ENCODE measurements around the gene LAIR1. TPM values are rescaled to one million over a fixed set of nuclear protein-coding genes. Genes with fewer than 3 reads are reported as not detected.

Gene LAIR1
- total and polyA plus RNA-seq, 12 donors: 3.5 to 80.7 (median 38.5) TPM

DNA sequence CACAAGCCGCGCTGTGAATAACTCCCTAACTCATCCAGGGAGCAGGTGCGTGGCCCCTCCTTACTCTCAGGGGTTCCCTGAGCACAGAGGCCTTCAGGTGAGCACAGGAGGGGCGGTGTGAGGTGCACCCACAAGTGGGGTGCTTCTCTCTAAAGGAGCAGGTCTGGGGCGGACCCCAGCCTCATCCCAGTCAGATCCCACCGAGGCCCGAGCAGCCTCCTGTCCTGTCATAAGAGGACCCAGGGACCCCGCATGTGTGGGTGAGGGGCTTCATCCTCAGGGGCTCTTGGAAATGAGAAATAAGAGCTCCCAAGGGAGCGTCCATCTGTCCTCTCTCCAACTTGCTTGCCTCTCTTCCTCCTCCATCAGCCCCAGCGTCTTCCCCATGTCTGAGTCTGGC, 48.8 kb downstream of the LAIR1 start:
- H3K4me1 ChIP-seq (replicated peaks in 1 of 2): no peaks in the 10 kb centered on the region
- intact Hi-C loops (cut with DNase I): no loop called here
- no peak overlapping the region for H3K27ac ChIP-seq
- no peak overlapping the region for H3K4me3 ChIP-seq
- H3K36me3 ChIP-seq (replicated peaks in 1 of 2): no peaks in the 10 kb centered on the region
- H3K9me3 ChIP-seq (replicated peaks in 1 of 3): no peaks in the 10 kb centered on the region
- TF ChIP-seq, protein P1, sequence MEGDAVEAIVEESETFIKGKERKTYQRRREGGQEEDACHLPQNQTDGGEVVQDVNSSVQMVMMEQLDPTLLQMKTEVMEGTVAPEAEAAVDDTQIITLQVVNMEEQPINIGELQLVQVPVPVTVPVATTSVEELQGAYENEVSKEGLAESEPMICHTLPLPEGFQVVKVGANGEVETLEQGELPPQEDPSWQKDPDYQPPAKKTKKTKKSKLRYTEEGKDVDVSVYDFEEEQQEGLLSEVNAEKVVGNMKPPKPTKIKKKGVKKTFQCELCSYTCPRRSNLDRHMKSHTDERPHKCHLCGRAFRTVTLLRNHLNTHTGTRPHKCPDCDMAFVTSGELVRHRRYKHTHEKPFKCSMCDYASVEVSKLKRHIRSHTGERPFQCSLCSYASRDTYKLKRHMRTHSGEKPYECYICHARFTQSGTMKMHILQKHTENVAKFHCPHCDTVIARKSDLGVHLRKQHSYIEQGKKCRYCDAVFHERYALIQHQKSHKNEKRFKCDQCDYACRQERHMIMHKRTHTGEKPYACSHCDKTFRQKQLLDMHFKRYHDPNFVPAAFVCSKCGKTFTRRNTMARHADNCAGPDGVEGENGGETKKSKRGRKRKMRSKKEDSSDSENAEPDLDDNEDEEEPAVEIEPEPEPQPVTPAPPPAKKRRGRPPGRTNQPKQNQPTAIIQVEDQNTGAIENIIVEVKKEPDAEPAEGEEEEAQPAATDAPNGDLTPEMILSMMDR (IDR thresholded peaks at IDR 0.05): no peak
- no peak for TF ChIP-seq POLR2A (IDR thresholded peaks at IDR 0.05)
- 75 to 85% (median 77%) methylated on average over 8 to 10 of the region's 10 CpGs for WGBS, 4 donors
- no peak for DNase-seq
- peaks cover 8% of the 10 kb centered on the region for H3K27me3 ChIP-seq

DNA sequence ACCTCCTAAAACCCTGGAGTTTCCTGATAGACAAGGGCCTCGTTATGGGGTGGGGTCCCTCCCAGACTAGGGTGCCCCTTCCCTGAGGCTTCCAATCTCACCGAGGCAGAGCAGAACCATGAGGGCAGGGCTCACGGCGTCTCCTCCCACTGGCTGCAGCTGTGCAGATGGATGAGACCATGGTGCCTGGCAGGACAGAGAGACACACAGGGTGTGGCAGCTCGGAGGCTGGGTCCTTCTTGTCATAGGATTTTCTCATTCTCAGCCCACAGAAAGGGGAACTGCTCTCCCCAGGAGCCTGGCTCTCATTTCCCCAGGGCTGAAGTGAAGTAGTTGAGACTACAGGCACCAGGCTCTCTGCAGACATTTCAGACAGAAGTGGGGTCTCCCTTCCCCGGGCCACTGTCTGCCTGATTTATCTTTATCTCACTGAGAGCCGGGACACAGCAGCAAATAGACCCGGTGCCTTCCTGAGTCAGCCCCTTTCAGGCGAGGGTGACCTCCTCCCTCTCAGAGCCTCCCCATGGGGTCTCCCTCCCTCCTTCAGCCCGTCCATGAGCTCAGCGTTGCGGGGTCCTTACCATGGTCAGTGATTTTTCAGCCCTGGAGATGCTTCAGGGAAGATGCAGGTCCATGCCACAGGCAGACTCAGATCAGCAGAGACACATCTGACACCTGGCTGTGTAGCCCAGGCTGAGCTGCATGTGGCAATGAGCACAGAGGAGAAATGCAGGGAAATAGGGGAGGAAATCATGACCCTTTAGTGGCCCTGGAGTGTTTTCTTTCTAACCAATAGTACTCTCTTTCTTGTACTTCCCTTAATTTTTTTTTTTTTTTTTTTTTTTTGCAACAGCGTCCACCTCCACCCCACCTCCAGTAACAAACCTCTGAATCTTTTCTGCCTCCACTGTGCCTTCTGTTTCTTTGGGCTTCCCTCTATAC, 52.0 kb downstream of the LAIR1 start, which contains the start of gene LILRA5:
Gene LILRA5 (minus strand): TSS at position 731 of the 942 bp plus-strand sequence. CDS start 147 bp downstream, at position 584.
- Histone ChIP-seq H3K36me3 (replicated peaks in 1 of 2) (no peaks in the 10 kb centered on the region), H3K4me1 (replicated peaks in 1 of 2) (no peaks in the 10 kb centered on the region), H3K27ac (peak within 1 kb of the TSS in 1 of 5 donors; percentile 7), H3K9me3 (replicated peaks in 1 of 3) (no peaks in the 10 kb centered on the region), H3K4me3 (no peak within 1 kb of the TSS), H3K27me3 (peaks cover 8% of the 10 kb centered on the region)
- DNase-seq: peak in 4 of 7 donors; percentile 27 to 63 (median 38)
- TF ChIP-seq, protein P1 (IDR thresholded peaks at IDR 0.05): no peak
- TF ChIP-seq POLR2A (IDR thresholded peaks at IDR 0.05): no peak
- 29 to 64% (median 38%) methylated on average over 1 to 13 of the region's 13 CpGs for WGBS, 4 donors
- intact Hi-C loops (cut with DNase I): no loop called here

DNA sequence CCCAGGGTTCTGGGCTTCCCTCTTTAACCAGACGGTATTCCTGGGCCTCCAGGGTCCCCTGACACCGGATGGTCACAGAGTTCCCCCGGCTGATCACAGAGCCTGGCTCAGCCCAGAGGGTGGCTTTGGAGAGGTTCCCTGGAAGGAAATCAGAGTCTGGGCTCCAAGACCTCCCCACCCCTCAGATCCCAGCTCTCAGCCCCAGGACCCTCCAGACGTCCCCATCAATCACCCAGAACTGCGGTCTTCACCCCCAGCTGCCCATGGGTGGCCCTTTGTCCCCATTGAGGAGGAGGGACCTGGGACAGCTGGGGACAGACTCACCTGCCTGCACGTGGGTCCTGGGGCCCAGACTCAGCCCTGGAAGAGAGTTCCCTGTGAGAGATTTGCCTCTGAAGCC, 52.7 kb downstream of the LAIR1 start:
- intact Hi-C loops (cut with DNase I): no loop called here
- no peaks in the 10 kb centered on the region for H3K36me3 ChIP-seq (replicated peaks in 1 of 2)
- H3K9me3 ChIP-seq (replicated peaks in 1 of 3): no peaks in the 10 kb centered on the region
- H3K27ac ChIP-seq: no peak overlapping the region
- no peak overlapping the region for H3K4me3 ChIP-seq
- H3K27me3 ChIP-seq: peaks cover 4% of the 10 kb centered on the region
- DNase-seq: no peak
- TF ChIP-seq POLR2A (IDR thresholded peaks at IDR 0.05): no peak
- TF ChIP-seq, protein P1 (IDR thresholded peaks at IDR 0.05): no peak
- H3K4me1 ChIP-seq (replicated peaks in 1 of 2): no peaks in the 10 kb centered on the region
- WGBS, 4 donors: 44 to 60% (median 57%) methylated on average over 4 to 6 of the region's 6 CpGs; no CpG with 5 or more reads in 1 of the 4 donors

DNA sequence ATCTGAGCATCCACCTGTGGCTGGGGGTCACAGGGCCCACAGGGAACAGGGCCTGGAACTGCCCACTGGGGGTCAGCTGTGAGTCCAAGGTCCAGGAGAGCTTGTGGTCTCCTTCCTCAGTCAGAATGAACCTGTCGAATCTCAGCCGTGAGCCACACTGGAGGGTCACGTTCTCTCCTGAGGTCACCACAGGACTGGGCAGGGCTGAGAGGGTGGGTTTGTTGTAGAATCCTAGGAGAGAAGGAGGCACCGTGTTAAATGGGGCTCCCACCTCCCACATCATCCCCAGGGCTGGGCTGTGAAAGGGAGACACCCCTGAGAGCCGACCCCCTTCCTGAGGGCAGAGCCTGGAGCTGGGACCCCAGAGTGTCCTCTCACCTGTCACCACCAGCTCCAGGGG, 53.2 kb downstream of the LAIR1 start:
- H3K27ac ChIP-seq: no peak overlapping the region
- H3K4me1 ChIP-seq (replicated peaks in 1 of 2): no peaks in the 10 kb centered on the region
- H3K4me3 ChIP-seq: no peak overlapping the region
- H3K27me3 ChIP-seq: no peaks in the 10 kb centered on the region
- intact Hi-C loops (cut with DNase I): no loop called here
- no peaks in the 10 kb centered on the region for H3K9me3 ChIP-seq (replicated peaks in 1 of 3)
- DNase-seq: no peak
- no peak for TF ChIP-seq POLR2A (IDR thresholded peaks at IDR 0.05)
- TF ChIP-seq, protein P1 (IDR thresholded peaks at IDR 0.05): no peak
- 20 to 63% (median 46%) methylated on average over 1 to 5 of the region's 5 CpGs for WGBS, 4 donors
- no peaks in the 10 kb centered on the region for H3K36me3 ChIP-seq (replicated peaks in 1 of 2)

All from adrenal gland (tissue), 12 donors.